ENCODE data around the gene MSRB1.

GRCh38 chr16:1966460-1966859 is 23.5 kb upstream of the MSRB1 start, which contains the start of gene RNF151:
- TF ChIP-seq, protein P1, sequence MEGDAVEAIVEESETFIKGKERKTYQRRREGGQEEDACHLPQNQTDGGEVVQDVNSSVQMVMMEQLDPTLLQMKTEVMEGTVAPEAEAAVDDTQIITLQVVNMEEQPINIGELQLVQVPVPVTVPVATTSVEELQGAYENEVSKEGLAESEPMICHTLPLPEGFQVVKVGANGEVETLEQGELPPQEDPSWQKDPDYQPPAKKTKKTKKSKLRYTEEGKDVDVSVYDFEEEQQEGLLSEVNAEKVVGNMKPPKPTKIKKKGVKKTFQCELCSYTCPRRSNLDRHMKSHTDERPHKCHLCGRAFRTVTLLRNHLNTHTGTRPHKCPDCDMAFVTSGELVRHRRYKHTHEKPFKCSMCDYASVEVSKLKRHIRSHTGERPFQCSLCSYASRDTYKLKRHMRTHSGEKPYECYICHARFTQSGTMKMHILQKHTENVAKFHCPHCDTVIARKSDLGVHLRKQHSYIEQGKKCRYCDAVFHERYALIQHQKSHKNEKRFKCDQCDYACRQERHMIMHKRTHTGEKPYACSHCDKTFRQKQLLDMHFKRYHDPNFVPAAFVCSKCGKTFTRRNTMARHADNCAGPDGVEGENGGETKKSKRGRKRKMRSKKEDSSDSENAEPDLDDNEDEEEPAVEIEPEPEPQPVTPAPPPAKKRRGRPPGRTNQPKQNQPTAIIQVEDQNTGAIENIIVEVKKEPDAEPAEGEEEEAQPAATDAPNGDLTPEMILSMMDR (IDR thresholded peaks at IDR 0.05; ENCODE audit: borderline replicate concordance, extremely low read depth, low read length, poor library complexity, severe bottlenecking): no peak
- TF ChIP-seq EZH2 (IDR thresholded peaks at IDR 0.05; ENCODE audit: borderline replicate concordance, low read depth, low read length, severe bottlenecking): no peak
